HepG2 (cell line): Measurements from ENCODE around the gene PTK7. TPM values are rescaled to one million over a fixed set of nuclear protein-coding genes. Genes with fewer than 3 reads are reported as not detected.

Experiments used
- ARID2 ChIP-seq: sonication (generic); formaldehyde crosslinking; IDR thresholded peaks from 2 replicates; pipeline ENCODE4 v1.8.1; 2022; ENCODE audit warnings: mild to moderate bottlenecking, missing genetic modification reagents, borderline replicate concordance
- GATA4 ChIP-seq: sonication (generic); IDR thresholded peaks from 2 replicates; pipeline ENCODE4 v1.6.1; 2016; ENCODE audit warnings: antibody characterized with exemption, low read depth, borderline replicate concordance
- HIC2 ChIP-seq: sonication (generic); formaldehyde crosslinking; IDR thresholded peaks from 2 replicates; pipeline ENCODE4 v1.9.0; 2022; ENCODE audit warnings: low read depth, missing genetic modification reagents
- HNRNPUL1 ChIP-seq: fragments of 200-400 bp; formaldehyde crosslinking; IDR thresholded peaks from 2 replicates; pipeline ENCODE4 v1.6.1; 2017; ENCODE audit warnings: low read depth, mild to moderate bottlenecking, low read length, moderate library complexity
- ISL2 ChIP-seq: sonication (generic); formaldehyde crosslinking; IDR thresholded peaks from 2 replicates; pipeline ENCODE4 v1.5.0; 2020; ENCODE audit warnings: missing genetic modification reagents
- MED1 ChIP-seq: sonication (generic); formaldehyde crosslinking; IDR thresholded peaks from 2 replicates; pipeline ENCODE4 v1.4.0; 2020; ENCODE audit warnings: missing genetic modification reagents
- MIER3 ChIP-seq: IDR thresholded peaks from 2 replicates; pipeline ENCODE4 v1.6.1; 2016; ENCODE audit warnings: missing compliant biosample characterization, borderline replicate concordance
- MTF2 ChIP-seq: sonication (generic); formaldehyde crosslinking; IDR thresholded peaks from 2 replicates; pipeline ENCODE4 v1.5.0; 2020; ENCODE audit warnings: missing genetic modification reagents, borderline replicate concordance
- NR3C1 ChIP-seq: sonication (generic); formaldehyde crosslinking; IDR thresholded peaks from 2 replicates; pipeline ENCODE4 v1.4.0; 2020; ENCODE audit warnings: missing genetic modification reagents
- PAF1 ChIP-seq: IDR thresholded peaks from 2 replicates; pipeline ENCODE4 v1.6.1; 2016; ENCODE audit warnings: missing genetic modification reagents, missing compliant biosample characterization
- PHF20 ChIP-seq: sonication (generic); formaldehyde crosslinking; IDR thresholded peaks from 2 replicates; pipeline ENCODE4 v1.5.0; 2020; ENCODE audit warnings: mild to moderate bottlenecking, missing genetic modification reagents
- POGZ ChIP-seq: sonication (generic); formaldehyde crosslinking; IDR thresholded peaks from 2 replicates; pipeline ENCODE4 v1.4.0; 2020; ENCODE audit warnings: mild to moderate bottlenecking, missing genetic modification reagents
- RBAK ChIP-seq: sonication (generic); formaldehyde crosslinking; IDR thresholded peaks from 2 replicates; pipeline ENCODE4 v1.5.1; 2020; ENCODE audit warnings: mild to moderate bottlenecking, missing genetic modification reagents
- RBM22 ChIP-seq: fragments of 200-400 bp; formaldehyde crosslinking; optimal IDR thresholded peaks from 2 replicates; pipeline ENCODE3; 2017; ENCODE audit warnings: mild to moderate bottlenecking, low read length, moderate library complexity
- SRY ChIP-seq: sonication (generic); formaldehyde crosslinking; IDR thresholded peaks from 2 replicates; pipeline ENCODE4 v1.8.0; 2022; ENCODE audit warnings: mild to moderate bottlenecking, missing genetic modification reagents
- TBX3 ChIP-seq: fragments of 450-650 bp; IDR thresholded peaks from 2 replicates; pipeline ENCODE4 v1.6.1; 2017; ENCODE audit warnings: antibody characterized with exemption, mild to moderate bottlenecking, inconsistent platforms, borderline replicate concordance
- ZC3H4 ChIP-seq: sonication (generic); formaldehyde crosslinking; IDR thresholded peaks from 2 replicates; pipeline ENCODE4 v1.4.0; 2020; ENCODE audit warnings: missing genetic modification reagents, borderline replicate concordance
- ZNF383 ChIP-seq: sonication (generic); formaldehyde crosslinking; IDR thresholded peaks from 2 replicates; pipeline ENCODE4 v1.4.0; 2020; ENCODE audit warnings: missing genetic modification reagents, mild to moderate bottlenecking, borderline replicate concordance
- ZNF740 ChIP-seq: sonication (generic); formaldehyde crosslinking; IDR thresholded peaks from 2 replicates; pipeline ENCODE4 v1.4.0; 2020; ENCODE audit warnings: missing genetic modification reagents
- polyA plus RNA-seq, 8 experiments: library from polyadenylated mRNA; depleted of rRNA in 3 of 8; stranded (reverse) in 7 of 8; unstranded in 1 of 8; fragments of >200 nt; fragmentation: Illumina TruSeq in 4 of 8; extraction: Trizol in 4 of 8; gene quantifications; 2 replicates each; pipeline versions ENCODE4 v1.2.1 to v1.2.3, GENCODE V29; 2011 to 2016; ENCODE audit warnings: low read depth in 4 of 8, missing spikeins in 1 of 8, mixed read lengths in 1 of 8; ENCODE audit not compliant: insufficient read depth in 1 of 8
- total RNA-seq, 5 experiments: library from RNA; depleted of rRNA; stranded (reverse); fragments of >200 nt; fragmentation: Illumina TruSeq; extraction: Trizol; gene quantifications; 2 replicates each; pipeline ENCODE4 v1.2.3, GENCODE V29; 2016; ENCODE audit warnings: low read depth in 1 of 5
- TF ChIP-seq, protein P1 (sequence below), 2 experiments: sonication (generic) in 1 of 2; formaldehyde crosslinking in 1 of 2; IDR thresholded peaks; 2 replicates each; pipeline versions ENCODE4 v1.5.1 to v1.6.1; 2011 to 2020; ENCODE audit warnings: borderline replicate concordance in 1 of 2, low read depth in 1 of 2, low read length in 1 of 2, mild to moderate bottlenecking in 1 of 2, missing genetic modification reagents in 1 of 2, moderate library complexity in 1 of 2
- TF ChIP-seq, protein P2 (sequence below): sonication (generic); formaldehyde crosslinking; IDR thresholded peaks from 2 replicates; pipeline ENCODE4 v1.4.0; 2020; ENCODE audit warnings: low read depth, missing genetic modification reagents
- TF ChIP-seq, protein P3 (sequence below): sonication (generic); formaldehyde crosslinking; IDR thresholded peaks from 2 replicates; pipeline ENCODE4 v1.4.0; 2020; ENCODE audit warnings: missing genetic modification reagents, borderline replicate concordance

PTK7 gene
- total and polyA plus RNA-seq, 2 of the 13 experiments (the other 11 are each of a cell fraction or from before 2014, with no cell fraction given) = 98.5 to 99.8 TPM

GRCh38 chr6:43170417-43170930 is 94.4 kb downstream of the PTK7 start (continued):
- TF ChIP-seq, protein P1, sequence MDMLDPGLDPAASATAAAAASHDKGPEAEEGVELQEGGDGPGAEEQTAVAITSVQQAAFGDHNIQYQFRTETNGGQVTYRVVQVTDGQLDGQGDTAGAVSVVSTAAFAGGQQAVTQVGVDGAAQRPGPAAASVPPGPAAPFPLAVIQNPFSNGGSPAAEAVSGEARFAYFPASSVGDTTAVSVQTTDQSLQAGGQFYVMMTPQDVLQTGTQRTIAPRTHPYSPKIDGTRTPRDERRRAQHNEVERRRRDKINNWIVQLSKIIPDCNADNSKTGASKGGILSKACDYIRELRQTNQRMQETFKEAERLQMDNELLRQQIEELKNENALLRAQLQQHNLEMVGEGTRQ (IDR thresholded peaks at IDR 0.05; ENCODE audit: low read depth, low read length) = no peak
- TF ChIP-seq, protein P1 (CRISPR knock-in tag; IDR thresholded peaks at IDR 0.05; ENCODE audit: borderline replicate concordance) = no peak
- TF ChIP-seq TBX3 (no peak), SRY (CRISPR knock-in tag) (no peak), ISL2 (CRISPR knock-in tag) (no peak), GATA4 (no peak), ZNF383 (CRISPR knock-in tag) (no peak), MED1 (CRISPR knock-in tag) (no peak), RBAK (no peak), PAF1 (CRISPR knock-in tag) (no peak), MTF2 (CRISPR knock-in tag) (no peak; the same call in 1 of the 2 replicates), POGZ (no peak), RBM22 (no peak), HIC2 (no peak), ZNF740 (CRISPR knock-in tag) (no peak), NR3C1 (CRISPR knock-in tag) (no peak), PHF20 (CRISPR knock-in tag) (no peak), MIER3 (CRISPR knock-in tag) (peak; percentile 12; the same call in 1 of the 2 replicates), ARID2 (no peak), HNRNPUL1 (no peak), ZC3H4 (CRISPR knock-in tag) (no peak)
- TF ChIP-seq, protein P2, sequence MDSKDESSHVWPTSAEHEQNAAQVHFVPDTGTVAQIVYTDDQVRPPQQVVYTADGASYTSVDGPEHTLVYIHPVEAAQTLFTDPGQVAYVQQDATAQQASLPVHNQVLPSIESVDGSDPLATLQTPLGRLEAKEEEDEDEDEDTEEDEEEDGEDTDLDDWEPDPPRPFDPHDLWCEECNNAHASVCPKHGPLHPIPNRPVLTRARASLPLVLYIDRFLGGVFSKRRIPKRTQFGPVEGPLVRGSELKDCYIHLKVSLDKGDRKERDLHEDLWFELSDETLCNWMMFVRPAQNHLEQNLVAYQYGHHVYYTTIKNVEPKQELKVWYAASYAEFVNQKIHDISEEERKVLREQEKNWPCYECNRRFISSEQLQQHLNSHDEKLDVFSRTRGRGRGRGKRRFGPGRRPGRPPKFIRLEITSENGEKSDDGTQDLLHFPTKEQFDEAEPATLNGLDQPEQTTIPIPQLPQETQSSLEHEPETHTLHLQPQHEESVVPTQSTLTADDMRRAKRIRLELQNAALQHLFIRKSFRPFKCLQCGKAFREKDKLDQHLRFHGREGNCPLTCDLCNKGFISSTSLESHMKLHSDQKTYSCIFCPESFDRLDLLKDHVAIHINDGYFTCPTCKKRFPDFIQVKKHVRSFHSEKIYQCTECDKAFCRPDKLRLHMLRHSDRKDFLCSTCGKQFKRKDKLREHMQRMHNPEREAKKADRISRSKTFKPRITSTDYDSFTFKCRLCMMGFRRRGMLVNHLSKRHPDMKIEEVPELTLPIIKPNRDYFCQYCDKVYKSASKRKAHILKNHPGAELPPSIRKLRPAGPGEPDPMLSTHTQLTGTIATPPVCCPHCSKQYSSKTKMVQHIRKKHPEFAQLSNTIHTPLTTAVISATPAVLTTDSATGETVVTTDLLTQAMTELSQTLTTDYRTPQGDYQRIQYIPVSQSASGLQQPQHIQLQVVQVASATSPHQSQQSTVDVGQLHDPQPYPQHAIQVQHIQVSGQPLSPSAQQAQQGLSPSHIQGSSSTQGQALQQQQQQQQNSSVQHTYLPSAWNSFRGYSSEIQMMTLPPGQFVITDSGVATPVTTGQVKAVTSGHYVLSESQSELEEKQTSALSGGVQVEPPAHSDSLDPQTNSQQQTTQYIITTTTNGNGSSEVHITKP (CRISPR knock-in tag) = no peak
- TF ChIP-seq, protein P3, sequence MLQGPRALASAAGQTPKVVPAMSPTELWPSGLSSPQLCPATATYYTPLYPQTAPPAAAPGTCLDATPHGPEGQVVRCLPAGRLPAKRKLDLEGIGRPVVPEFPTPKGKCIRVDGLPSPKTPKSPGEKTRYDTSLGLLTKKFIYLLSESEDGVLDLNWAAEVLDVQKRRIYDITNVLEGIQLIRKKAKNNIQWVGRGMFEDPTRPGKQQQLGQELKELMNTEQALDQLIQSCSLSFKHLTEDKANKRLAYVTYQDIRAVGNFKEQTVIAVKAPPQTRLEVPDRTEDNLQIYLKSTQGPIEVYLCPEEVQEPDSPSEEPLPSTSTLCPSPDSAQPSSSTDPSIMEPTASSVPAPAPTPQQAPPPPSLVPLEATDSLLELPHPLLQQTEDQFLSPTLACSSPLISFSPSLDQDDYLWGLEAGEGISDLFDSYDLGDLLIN (CRISPR knock-in tag) = no peak
